HG02571 (cell line): ENCODE data around the gene BICC1.

Experiments used
- ATAC-seq: cut with Tn5 transposase; IDR thresholded peaks from one replicate; pipeline ENCODE4 v1.9.1; 2021; ENCODE audit warnings: mild to moderate bottlenecking, moderate library complexity; ENCODE audit not compliant: unreplicated experiment

BICC1 gene

DNA sequence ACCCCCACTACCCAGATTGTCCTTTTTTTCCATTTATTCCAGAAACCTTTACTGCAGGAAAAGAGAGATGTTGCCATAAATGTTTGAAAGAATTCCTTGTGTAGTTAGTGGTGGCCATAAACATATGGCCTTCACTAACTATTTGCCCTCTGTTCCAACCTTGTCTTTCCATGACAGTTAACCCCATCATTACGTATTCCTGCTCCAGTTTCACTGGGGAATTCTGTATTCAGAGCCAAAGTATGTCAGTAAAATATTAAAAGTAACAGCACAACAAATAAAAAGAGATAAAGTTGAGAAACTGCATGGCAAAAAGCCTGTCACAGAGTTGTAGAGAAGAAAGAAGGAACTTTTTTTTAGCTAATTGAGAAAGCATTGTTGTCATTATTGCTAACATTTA lies 261.3 kb downstream of the BICC1 start:
- ATAC-seq = no peak

- ATAC-seq = no peak
Observed at GRCh38 chr10:58775960-58776567, 263.4 kb downstream of the BICC1 start.

- no peak for ATAC-seq
Observed at GRCh38 chr10:58776568-58777318, 264.1 kb downstream of the BICC1 start.

GRCh38 chr10:58778966-58779365 lies 266.3 kb downstream of the BICC1 start:
- no peak for ATAC-seq

DNA sequence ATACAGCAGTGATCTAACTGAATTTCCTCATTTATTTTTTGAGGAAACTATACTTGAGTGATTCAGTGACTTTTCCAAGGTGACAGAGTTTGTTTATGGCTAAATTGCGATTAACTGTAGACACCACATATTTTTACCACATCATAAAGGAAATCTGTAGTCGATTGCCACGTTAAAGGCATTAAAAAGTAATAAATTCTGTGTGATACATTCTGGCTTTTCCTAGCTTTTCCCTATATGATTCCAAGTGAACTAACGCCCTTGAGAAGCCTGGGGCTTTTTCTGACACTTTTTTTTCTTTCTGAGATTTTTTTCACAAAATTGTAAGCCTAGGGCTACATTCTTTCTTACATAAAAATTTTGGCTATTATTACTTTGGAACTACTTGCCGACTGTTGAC lies 266.9 kb downstream of the BICC1 start:
- no peak for ATAC-seq

DNA sequence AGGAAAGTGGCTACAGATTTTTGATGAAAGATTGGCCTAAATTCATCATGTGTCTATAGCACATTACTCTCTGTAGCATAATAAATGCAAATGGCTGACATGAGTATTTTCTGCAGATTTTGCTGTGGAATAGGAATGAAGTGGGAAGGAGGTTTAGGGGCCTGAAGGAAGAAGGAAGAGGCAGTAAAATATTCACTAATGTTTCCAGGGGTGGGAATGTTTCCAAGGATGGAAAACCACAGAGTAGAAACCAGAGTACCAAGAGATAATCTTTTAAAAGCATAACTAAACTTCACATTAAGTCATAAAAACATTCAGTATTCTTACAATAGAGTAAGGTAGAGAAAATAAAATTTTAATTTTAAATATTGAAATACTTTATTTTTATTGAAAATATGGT lies 267.8 kb downstream of the BICC1 start:
- ATAC-seq = no peak

- no peak for ATAC-seq
Observed at GRCh38 chr10:58781873-58782488, 269.3 kb downstream of the BICC1 start.

GRCh38 chr10:58782876-58783851 lies 270.5 kb downstream of the BICC1 start:
- ATAC-seq = no peak

DNA sequence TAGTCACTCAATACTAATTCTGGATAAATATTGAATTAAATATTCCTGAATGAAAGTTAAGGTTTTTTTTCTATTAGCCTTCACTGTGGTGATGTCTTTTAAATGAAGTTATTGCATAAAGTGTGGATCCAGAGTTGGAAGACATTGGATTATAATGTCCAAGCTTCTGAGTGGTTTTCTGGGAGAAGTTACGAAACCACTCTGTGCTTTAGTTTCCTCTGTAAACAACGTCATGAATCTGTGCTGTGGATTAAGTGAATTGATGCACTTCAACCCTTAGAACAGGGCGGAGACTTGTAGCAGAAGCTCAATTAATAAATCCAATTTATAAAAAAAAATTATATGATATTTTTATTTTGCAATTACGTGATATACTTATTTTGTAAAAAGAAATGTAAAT lies 271.7 kb downstream of the BICC1 start:
- no peak for ATAC-seq

DNA sequence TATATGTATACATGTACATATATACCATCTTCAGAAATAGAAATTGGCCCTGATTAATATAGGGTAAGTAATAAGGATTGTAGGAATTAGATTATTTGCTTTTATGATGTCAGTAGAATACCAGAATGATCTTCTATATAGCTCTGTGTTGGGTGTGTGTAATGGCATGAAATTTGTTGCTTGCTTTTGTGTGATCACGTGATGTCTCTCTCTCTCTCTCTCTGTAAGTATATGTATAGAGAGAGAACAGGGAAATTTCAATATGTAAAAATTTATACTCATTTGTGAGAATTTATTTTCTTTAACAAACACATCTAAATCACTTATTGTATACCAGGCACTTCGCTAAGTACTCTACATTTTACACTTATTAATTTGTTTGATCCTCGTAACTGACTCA lies 272.7 kb downstream of the BICC1 start:
- ATAC-seq = no peak

DNA sequence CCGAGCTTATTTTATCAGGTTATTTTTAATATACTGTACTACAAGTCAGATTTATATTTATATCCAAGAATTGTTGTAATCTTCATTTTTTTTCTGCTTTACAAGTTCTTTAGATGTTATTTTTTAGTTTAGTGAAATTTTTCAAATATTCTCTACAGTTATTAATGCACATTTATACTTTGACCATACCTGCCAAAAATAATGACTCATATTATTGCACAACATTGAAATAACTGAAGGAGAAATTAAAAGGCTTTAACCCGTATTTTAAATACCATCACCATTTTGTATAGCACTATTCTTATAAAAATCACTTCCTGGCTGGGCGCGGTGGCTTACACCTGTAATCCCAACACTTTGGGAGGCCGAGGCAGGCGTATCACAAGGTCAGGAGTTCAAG lies 278.5 kb downstream of the BICC1 start:
- ATAC-seq = no peak

- no peak for ATAC-seq
Observed at GRCh38 chr10:58795560-58795959, 282.9 kb downstream of the BICC1 start.

DNA sequence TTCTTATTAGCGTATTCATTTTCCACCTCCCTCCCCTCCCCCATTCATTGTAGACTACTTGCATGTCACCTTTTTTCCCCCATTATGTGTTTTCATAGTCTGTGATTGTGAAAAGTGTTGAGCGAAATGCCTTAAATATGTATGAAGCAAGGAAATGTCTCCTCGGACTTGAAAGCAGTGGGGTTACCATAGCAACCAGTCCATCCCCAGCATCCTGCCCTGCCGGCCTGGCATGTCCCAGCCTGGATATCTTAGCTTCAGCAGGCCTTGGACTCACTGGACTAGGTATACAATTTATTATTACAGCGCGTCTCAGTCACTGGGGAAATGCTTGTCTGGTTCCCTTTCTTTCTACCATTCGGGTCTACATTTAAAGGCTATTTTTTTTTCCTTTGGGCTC lies 283.6 kb downstream of the BICC1 start:
- ATAC-seq = no peak

DNA sequence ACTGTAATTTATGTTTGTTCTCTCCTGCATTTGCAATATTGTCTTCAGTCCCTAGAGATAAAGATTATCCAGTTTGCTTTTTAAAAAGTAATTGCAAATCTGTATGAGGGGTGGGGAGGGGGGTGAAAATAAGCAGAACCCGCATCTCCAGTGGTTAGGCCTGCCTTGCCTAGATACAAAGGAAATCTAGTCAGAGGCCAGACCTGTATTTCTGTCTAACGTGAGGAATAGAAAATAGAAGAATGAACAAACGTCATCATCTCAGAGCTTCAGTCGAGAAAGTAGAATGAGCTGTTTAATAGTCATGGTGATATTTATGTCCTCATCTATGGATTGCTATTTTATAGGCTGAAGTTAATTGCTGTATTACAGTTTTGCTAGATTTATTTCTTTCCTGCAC lies 284.2 kb downstream of the BICC1 start:
- ATAC-seq = no peak

DNA sequence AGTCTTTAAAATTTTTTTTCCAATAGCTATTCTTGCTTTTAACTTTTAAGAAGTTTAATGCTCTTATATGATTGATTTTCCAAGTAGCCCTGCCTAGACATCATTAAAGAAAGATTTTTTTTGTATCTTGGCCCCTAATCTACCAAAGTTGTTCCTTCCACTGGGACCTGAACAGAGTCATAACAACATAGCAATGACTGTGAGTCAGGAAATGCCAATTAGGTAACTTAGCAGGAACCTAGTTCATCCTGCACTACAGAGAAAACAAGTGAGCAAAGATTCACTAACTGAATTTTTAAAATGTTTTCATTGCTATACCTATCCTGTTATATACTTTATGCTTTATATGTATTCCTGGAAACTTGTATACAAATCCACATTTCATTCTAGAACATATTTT lies 284.7 kb downstream of the BICC1 start:
- ATAC-seq = no peak

DNA sequence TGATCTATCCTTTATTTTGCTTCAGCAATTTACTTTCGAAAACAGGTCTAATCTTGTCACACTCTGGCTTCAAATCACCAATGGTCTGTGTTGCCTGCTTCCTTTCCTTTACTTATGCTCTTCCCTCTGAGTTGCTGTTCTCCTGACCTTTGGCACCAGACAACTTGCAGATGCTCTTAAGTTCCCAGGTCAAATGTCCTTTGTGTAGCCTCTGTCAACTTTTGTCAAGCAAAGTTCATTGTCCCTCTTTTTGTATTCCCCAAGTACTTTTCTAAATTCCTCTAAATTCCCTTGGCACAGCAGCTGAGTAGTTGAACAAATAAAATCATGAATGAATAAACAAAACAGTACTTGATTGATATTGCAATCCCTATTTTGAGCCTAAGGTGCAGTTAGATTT lies 289.4 kb downstream of the BICC1 start:
- ATAC-seq = no peak

GRCh38 chr10:58806323-58806722 lies 293.7 kb downstream of the BICC1 start:
- ATAC-seq = no peak

DNA sequence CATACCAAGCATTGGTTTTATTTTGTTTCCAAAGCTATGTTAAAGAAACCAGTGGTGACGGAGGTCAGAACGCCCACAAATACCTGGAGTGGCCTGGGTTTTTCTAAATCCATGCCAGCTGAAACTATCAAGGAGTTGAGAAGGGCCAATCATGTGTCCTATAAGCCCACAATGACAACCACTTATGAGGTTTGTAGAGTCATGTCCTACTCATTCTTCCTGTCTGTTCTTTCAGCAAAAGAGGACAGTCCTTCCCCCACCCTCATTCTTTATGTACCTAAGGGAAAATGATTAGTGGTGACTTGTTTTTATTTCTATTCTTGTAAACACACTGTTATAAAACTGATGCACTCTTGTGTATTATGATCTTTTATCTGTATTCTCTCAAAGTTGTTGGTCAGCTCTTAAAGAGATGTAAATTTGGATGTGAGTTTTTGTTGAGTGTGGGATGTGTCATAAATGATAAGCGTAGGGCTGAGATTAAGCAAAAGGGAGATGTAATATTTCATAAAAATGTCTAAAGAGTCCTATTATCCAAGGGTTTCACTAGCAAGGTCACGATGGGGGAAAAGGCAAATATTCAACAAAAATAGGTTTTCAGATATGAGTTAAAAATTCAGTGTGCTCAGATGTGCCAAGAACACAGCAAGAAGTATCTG lies 294.4 kb downstream of the BICC1 start:
- ATAC-seq = no peak

DNA sequence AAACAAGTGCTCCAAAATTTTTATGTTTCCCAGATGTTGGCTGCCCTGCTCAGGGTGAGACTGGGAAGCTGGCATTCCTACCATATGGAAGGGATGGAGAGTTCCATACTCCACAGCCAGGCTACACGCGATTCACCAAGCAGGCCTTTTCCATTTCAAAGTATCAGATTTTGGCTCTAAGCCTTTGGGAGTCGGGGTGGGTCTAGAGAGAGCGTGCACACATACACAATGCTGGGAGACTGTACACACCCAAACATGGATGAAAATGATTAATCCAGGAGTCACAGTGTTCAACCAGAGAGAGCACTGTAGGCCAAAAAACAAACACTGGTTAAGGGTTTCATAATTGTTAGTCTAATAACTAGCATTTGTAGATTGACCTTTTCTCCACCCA lies 295.0 kb downstream of the BICC1 start:
- no peak for ATAC-seq

- ATAC-seq = no peak
Observed at GRCh38 chr10:58810751-58811150, 298.1 kb downstream of the BICC1 start.

DNA sequence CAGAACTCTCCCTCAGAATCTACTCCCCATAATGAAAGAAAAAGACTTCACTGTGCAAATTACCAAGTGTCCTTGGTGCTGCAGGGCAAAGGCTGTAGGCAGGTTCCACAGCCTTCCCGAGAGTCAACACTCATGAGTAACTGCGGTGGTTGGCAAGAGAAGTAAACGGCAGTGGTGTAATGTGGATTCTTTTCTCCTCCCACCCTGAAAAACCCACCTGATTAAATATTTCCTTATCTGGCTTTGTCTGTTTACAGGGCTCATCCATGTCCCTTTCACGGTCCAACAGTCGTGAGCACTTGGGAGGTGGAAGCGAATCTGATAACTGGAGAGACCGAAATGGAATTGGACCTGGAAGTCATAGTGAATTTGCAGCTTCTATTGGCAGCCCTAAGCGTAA lies 300.9 kb downstream of the BICC1 start:
- no peak for ATAC-seq
